Measurements from ENCODE around the gene GDE1. TPM values are rescaled to one million over a fixed set of nuclear protein-coding genes. Genes with fewer than 3 reads are reported as not detected.

GDE1 gene
- total RNA-seq, 1 experiment from 2014 or later, result 45.6 TPM

DNA sequence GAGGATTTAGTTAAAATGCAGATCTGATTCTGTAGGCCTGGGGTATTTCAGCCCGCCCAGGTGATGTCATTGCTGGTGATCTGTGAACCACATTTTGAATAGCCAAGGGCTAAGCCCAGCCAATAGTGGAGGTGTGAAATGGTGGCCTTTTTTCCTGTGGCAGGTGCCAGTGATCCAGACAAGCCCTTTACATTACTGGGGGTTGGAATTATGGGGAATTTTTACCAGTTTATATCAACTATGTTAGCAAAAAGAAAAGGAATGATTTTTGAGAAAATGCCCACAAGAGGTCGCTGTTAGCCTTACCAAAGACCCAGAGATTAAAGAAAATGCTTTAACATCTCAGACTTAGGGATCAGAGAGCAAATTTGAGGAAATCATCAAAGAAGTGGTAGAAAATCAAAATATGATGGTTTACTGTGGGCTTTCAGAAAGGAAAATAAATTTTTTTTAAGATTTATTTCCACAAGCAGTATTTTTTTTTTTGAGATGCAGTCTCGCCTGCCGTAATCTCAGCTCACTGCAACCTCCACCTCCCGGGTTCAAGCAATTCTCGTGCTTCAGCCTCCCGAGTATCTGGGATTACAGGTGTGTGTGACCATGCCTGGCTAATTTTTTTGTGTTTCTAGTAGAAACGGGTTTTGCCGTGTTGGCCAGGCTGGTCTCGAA, 37.5 kb upstream of the GDE1 start:
- Histone ChIP-seq H4K20me1 (ENCODE audit: low read length) (no peaks in the 10 kb centered on the region), H3K9me3 (ENCODE audit: low read length) (no peaks in the 10 kb centered on the region), H2AFZ (ENCODE audit: low read length) (no peak overlapping the region), H3K4me2 (ENCODE audit: low read length) (no peak overlapping the region), H3K9me2 (replicated peaks; ENCODE audit: low read length) (no peaks in the 10 kb centered on the region), H3K4me3 (ENCODE audit: low read length) (no peak overlapping the region), H3K79me2 (ENCODE audit: low read length) (no peaks in the 10 kb centered on the region), H3K36me3 (ENCODE audit: low read depth, low read length) (no peaks in the 10 kb centered on the region), H3K27ac (ENCODE audit: low read length) (no peak overlapping the region), H3K27me3 (ENCODE audit: low read length) (no peaks in the 10 kb centered on the region), H3K4me1 (ENCODE audit: insufficient read depth, low read length) (no peaks in the 10 kb centered on the region; the same call in 1 of the 2 replicates), H3F3A (ENCODE audit: low read length, unreplicated experiment) (no peaks in the 10 kb centered on the region), H3K9ac (ENCODE audit: low read length) (no peak overlapping the region)
- TF ChIP-seq EZH2 (IDR thresholded peaks at IDR 0.05; ENCODE audit: low read length, unreplicated experiment) (no peak), EZH2phosphoT487 (IDR thresholded peaks at IDR 0.05; ENCODE audit: borderline replicate concordance, low read length) (no peak)
- TF ChIP-seq, protein P1, sequence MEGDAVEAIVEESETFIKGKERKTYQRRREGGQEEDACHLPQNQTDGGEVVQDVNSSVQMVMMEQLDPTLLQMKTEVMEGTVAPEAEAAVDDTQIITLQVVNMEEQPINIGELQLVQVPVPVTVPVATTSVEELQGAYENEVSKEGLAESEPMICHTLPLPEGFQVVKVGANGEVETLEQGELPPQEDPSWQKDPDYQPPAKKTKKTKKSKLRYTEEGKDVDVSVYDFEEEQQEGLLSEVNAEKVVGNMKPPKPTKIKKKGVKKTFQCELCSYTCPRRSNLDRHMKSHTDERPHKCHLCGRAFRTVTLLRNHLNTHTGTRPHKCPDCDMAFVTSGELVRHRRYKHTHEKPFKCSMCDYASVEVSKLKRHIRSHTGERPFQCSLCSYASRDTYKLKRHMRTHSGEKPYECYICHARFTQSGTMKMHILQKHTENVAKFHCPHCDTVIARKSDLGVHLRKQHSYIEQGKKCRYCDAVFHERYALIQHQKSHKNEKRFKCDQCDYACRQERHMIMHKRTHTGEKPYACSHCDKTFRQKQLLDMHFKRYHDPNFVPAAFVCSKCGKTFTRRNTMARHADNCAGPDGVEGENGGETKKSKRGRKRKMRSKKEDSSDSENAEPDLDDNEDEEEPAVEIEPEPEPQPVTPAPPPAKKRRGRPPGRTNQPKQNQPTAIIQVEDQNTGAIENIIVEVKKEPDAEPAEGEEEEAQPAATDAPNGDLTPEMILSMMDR (conservative IDR thresholded peaks at IDR 0.05; ENCODE audit: low read depth, low read length), result peak; percentile 73
- no TSS peak for BruUV-seq (replicated peaks)
- ChIA-PET CTCF (no interaction called here), POLR2A (ENCODE audit: unreplicated experiment) (no interaction called here)
- intact Hi-C loops (cut with micrococcal nuclease), result loop anchor here (2.0 to 5.0 kb wide), 3 partner anchors 37 to 328 kb away; partner anchors contain the start of genes CCP110 and GDE1
- DNase-seq (peak; percentile 74), ATAC-seq (no peak)

DNA sequence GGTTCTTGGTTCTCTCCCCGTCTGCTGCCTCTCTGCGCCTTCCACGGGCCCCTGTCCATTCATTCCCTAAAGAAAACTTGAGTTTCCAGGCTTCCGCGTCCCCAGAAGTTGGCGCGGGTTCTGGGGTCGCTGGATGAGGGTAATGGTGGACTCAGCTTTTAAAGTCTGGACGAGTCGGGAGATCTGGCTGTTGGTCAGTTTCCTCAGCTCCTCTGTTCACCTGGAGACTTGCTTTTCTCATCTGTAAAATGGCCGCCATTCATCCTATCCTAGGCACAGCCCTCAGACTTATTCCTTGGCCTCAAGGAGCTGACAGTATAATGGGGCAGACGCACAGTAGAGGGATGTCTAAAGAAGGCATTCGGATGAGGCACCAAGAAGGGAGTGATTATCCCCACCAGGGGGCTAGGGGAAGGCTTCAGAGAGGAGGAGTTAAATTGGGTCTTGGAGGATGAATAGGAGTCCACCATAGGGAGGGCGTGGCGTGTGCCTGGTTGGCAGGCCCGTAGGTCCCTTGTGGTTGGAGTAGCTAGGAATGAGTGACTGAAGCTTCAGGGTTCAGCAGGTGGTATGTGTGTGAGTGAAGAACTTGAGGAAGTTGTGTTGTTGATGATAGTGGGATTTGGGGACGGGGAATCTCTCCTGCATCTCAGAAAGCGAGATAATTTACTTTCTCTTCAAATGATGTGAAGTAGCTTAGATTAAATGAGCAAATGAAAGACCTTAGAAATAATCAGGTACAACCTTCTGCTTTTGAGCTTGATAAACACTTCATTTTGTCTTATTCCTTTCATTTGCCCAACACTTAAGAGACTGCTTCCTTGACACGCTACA, 34.3 kb upstream of the GDE1 start:
- H3K9me2 ChIP-seq (replicated peaks; ENCODE audit: low read length), result no peaks in the 10 kb centered on the region
- H3K27me3 ChIP-seq (ENCODE audit: low read length), result no peaks in the 10 kb centered on the region
- DNase-seq (peak; percentile 6), ATAC-seq (no peak)
- no peaks in the 10 kb centered on the region for H3F3A ChIP-seq (ENCODE audit: low read length, unreplicated experiment)
- no peak overlapping the region for H3K27ac ChIP-seq (ENCODE audit: low read length)
- peak overlapping the region; percentile 63 for H3K9ac ChIP-seq (ENCODE audit: low read length)
- H4K20me1 ChIP-seq (ENCODE audit: low read length), result no peaks in the 10 kb centered on the region
- H3K9me3 ChIP-seq (ENCODE audit: low read length), result no peaks in the 10 kb centered on the region
- no peaks in the 10 kb centered on the region; the same call in 1 of the 2 replicates for H3K36me3 ChIP-seq (ENCODE audit: low read depth, low read length)
- CTCF ChIA-PET, result interaction anchor here (0.7 to 1.0 kb wide), 3 partner anchors 32 to 137 kb away, joined by 3 to 14 read pairs (median 6); no protein-coding TSS in a partner anchor
- H3K4me1 ChIP-seq (ENCODE audit: insufficient read depth, low read length), result no peaks in the 10 kb centered on the region; the same call in 1 of the 2 replicates
- H3K4me2 ChIP-seq (ENCODE audit: low read length), result peak overlapping the region; percentile 93
- TSS peak; percentile 77 for BruUV-seq (replicated peaks)
- peak overlapping the region; percentile 74 for H3K4me3 ChIP-seq (ENCODE audit: low read length)
- no peak for TF ChIP-seq EZH2 (IDR thresholded peaks at IDR 0.05; ENCODE audit: low read length, unreplicated experiment)
- peak overlapping the region; percentile 98 for H2AFZ ChIP-seq (ENCODE audit: low read length)
- no peaks in the 10 kb centered on the region for H3K79me2 ChIP-seq (ENCODE audit: low read length)
- POLR2A ChIA-PET (ENCODE audit: unreplicated experiment), result no interaction called here
- intact Hi-C loops (cut with micrococcal nuclease), result loop anchor here (5.0 kb wide), 2 partner anchors 34 to 331 kb away; partner anchors contain the start of genes CCP110 and GDE1

DNA sequence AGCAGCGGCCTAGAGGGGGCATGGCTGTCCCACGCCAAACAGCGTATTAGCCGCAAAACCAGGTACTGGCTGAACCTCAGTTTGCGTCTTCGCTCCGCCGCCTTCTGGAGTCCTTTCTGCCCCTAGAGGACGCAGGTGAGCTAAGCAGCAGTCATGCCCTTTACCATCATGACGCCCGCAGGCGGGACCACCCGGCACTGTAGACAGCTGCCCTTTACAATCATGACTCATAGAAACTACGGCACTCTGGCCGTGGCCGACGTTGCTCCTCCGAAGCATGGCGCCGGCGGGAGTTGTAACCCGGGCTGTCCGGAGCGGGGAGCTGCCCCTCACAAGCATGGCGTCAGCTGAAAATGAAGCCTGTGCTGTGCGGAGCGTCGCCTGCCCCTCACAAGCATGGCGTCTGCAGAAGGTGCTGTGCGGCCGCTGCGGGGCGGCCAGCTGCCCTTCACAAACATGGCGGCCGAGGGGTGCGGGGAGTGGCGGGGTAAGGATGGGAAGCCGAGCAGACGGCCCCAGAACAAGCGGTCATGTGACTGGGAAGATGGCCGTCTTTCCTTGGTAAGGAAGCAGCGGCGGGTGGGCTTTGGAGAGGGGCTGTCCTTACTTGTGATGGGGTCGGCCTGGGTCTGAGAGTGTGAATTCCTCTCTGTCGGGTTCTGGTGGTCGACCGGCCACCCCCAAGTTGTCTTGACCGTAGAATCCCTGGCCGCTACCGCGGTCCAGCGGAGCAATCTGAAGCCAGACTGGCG, 33.5 kb upstream of the GDE1 start, which contains the start of gene VPS35L:
Gene VPS35L (plus strand): TSS at position 518 of the 752 bp plus-strand sequence. CDS start 27 bp downstream, at position 545.
- CTCF ChIA-PET, result interaction anchor here (1.0 kb wide), 2 partner anchors 31 to 136 kb away, joined by 3 to 14 read pairs; no protein-coding TSS in a partner anchor

More for the DNA sequence above, 33.5 kb upstream of the GDE1 start, which contains the start of gene VPS35L:
- POLR2A ChIA-PET (ENCODE audit: unreplicated experiment), result interaction anchor here (0.6 kb wide), 2 partner anchors 140 to 1313 kb away, joined by 3 read pairs; no protein-coding TSS in a partner anchor
- H3F3A ChIP-seq (ENCODE audit: low read length, unreplicated experiment), result no peaks in the 10 kb centered on the region
- H3K36me3 ChIP-seq (ENCODE audit: low read depth, low read length), result no peaks in the 10 kb centered on the region; the same call in 1 of the 2 replicates
- H3K9ac ChIP-seq (ENCODE audit: low read length), result peak within 1 kb of the TSS; percentile 63
- no peak for TF ChIP-seq EZH2 (IDR thresholded peaks at IDR 0.05; ENCODE audit: low read length, unreplicated experiment)
- TF ChIP-seq, protein P1 (conservative IDR thresholded peaks at IDR 0.05; ENCODE audit: low read depth, low read length), result peak; percentile 61
- H3K79me2 ChIP-seq (ENCODE audit: low read length), result no peaks in the 10 kb centered on the region
- H2AFZ ChIP-seq (ENCODE audit: low read length), result peak within 1 kb of the TSS; percentile 98
- no peaks in the 10 kb centered on the region; the same call in 1 of the 2 replicates for H3K4me1 ChIP-seq (ENCODE audit: insufficient read depth, low read length)
- ATAC-seq, result peak; percentile 98
- peak; percentile 91 for DNase-seq
- H3K9me2 ChIP-seq (replicated peaks; ENCODE audit: low read length), result no peaks in the 10 kb centered on the region
- no peaks in the 10 kb centered on the region for H4K20me1 ChIP-seq (ENCODE audit: low read length)
- no peaks in the 10 kb centered on the region for H3K9me3 ChIP-seq (ENCODE audit: low read length)
- no peaks in the 10 kb centered on the region for H3K27me3 ChIP-seq (ENCODE audit: low read length)
- intact Hi-C loops (cut with micrococcal nuclease), result loop anchor here (5.0 kb wide), 2 partner anchors 33 to 332 kb away; partner anchors contain the start of genes CCP110 and GDE1
- peak within 1 kb of the TSS; percentile 74 for H3K4me3 ChIP-seq (ENCODE audit: low read length)
- H3K4me2 ChIP-seq (ENCODE audit: low read length), result peak within 1 kb of the TSS; percentile 93
- no peak within 1 kb of the TSS for H3K27ac ChIP-seq (ENCODE audit: low read length)
- no TSS peak for BruUV-seq (replicated peaks)

Measured in PC-3 (cell line).